Activated CD4-positive, alpha-beta T cell treated with anti-CD3 and anti-CD28 coated beads, Interleukin-2, amount 10 ng/mL, durations not matched to agents 24 days and 14 days (primary cell): ENCODE data around the gene MOB3B. TPM values are rescaled to one million over a fixed set of nuclear protein-coding genes. Genes with fewer than 3 reads are reported as not detected.

Experiments used
- DNase-seq: peaks from one replicate; pipeline ENCODE4 v3.0.0; 2022
- H3K27ac Mint-ChIP-seq: one replicate; pipeline ENCODE4 v1.8.0; 2022; ENCODE audit warnings: mild to moderate bottlenecking, mixed read lengths
- H3K27me3 Mint-ChIP-seq: one replicate; pipeline ENCODE4 v1.8.0; 2022; ENCODE audit warnings: mixed read lengths
- H3K36me3 Mint-ChIP-seq: one replicate; pipeline ENCODE4 v1.8.0; 2022; ENCODE audit warnings: low read depth, mild to moderate bottlenecking, mixed read lengths
- H3K4me1 Mint-ChIP-seq: one replicate; pipeline ENCODE4 v1.8.0; 2021; ENCODE audit warnings: mixed read lengths
- H3K4me3 Mint-ChIP-seq: one replicate; pipeline ENCODE4 v1.8.0; 2022; ENCODE audit warnings: mild to moderate bottlenecking, moderate library complexity, mixed read lengths
- H3K9me3 Mint-ChIP-seq: one replicate; pipeline ENCODE4 v1.8.0; 2021; ENCODE audit warnings: mixed read lengths
- intact Hi-C: fragments of 100-400 bp; cut with micrococcal nuclease; formaldehyde crosslinking; loops from one replicate; pipeline ENCODE4 v1.15.1; 2023
- total RNA-seq: library from RNA; stranded (reverse); gene quantifications from 2 replicates; pipeline ENCODE4 v1.2.3, GENCODE V29; 2022

Gene MOB3B
- total RNA-seq, 1 donor from 2014 or later = 0.82 TPM

GRCh38 chr9:27361492-27361891 lies 168.1 kb downstream of the MOB3B start:
- DNase-seq = no peak
- intact Hi-C loops = no loop called here
- Mint-ChIP-seq H3K27ac (no peak overlapping the region), H3K27me3 (peaks cover 7% of the 10 kb centered on the region), H3K4me3 (no peak overlapping the region), H3K9me3 (no peaks in the 10 kb centered on the region), H3K36me3 (peaks cover 2% of the 10 kb centered on the region), H3K4me1 (peaks cover 17% of the 10 kb centered on the region)

GRCh38 chr9:27359763-27360162 lies 169.9 kb downstream of the MOB3B start:
- H3K4me1 Mint-ChIP-seq = peaks cover 5% of the 10 kb centered on the region
- H3K27ac Mint-ChIP-seq = no peak overlapping the region
- DNase-seq = no peak
- peaks cover 7% of the 10 kb centered on the region for H3K27me3 Mint-ChIP-seq
- H3K36me3 Mint-ChIP-seq = peaks cover 2% of the 10 kb centered on the region
- intact Hi-C loops = no loop called here
- H3K4me3 Mint-ChIP-seq = no peak overlapping the region
- no peaks in the 10 kb centered on the region for H3K9me3 Mint-ChIP-seq

- no peaks in the 10 kb centered on the region for H3K9me3 Mint-ChIP-seq
Measured at GRCh38 chr9:27358007-27358406, 171.6 kb downstream of the MOB3B start.

GRCh38 chr9:27356446-27356845 lies 173.2 kb downstream of the MOB3B start:
- H3K4me1 Mint-ChIP-seq = peaks cover 25% of the 10 kb centered on the region
- peaks cover 2% of the 10 kb centered on the region for H3K27me3 Mint-ChIP-seq
- DNase-seq = no peak
- H3K36me3 Mint-ChIP-seq = peaks cover 6% of the 10 kb centered on the region
- H3K27ac Mint-ChIP-seq = no peak overlapping the region
- no peaks in the 10 kb centered on the region for H3K9me3 Mint-ChIP-seq
- intact Hi-C loops = no loop called here
- no peak overlapping the region for H3K4me3 Mint-ChIP-seq

More at GRCh38 chr9:27358007-27358406, 171.6 kb downstream of the MOB3B start:
- no peak for DNase-seq
- H3K27me3 Mint-ChIP-seq = peaks cover 4% of the 10 kb centered on the region
- H3K36me3 Mint-ChIP-seq = peaks cover 2% of the 10 kb centered on the region
- intact Hi-C loops = no loop called here
- no peak overlapping the region for H3K4me3 Mint-ChIP-seq
- no peak overlapping the region for H3K27ac Mint-ChIP-seq
- peaks cover 11% of the 10 kb centered on the region for H3K4me1 Mint-ChIP-seq

- H3K4me3 Mint-ChIP-seq = no peak overlapping the region
- DNase-seq = no peak
- peaks cover 6% of the 10 kb centered on the region for H3K36me3 Mint-ChIP-seq
- no peaks in the 10 kb centered on the region for H3K9me3 Mint-ChIP-seq
- peaks cover 2% of the 10 kb centered on the region for H3K27me3 Mint-ChIP-seq
- H3K27ac Mint-ChIP-seq = no peak overlapping the region
- peaks cover 27% of the 10 kb centered on the region for H3K4me1 Mint-ChIP-seq
- intact Hi-C loops = no loop called here
Measured at GRCh38 chr9:27355166-27355565, 174.4 kb downstream of the MOB3B start.

GRCh38 chr9:27353474-27354229 lies 176.0 kb downstream of the MOB3B start:
- no peak for DNase-seq
- Mint-ChIP-seq H3K4me3 (no peak overlapping the region), H3K36me3 (peaks cover 4% of the 10 kb centered on the region), H3K27ac (no peak overlapping the region), H3K27me3 (no peaks in the 10 kb centered on the region), H3K4me1 (peaks cover 33% of the 10 kb centered on the region), H3K9me3 (no peaks in the 10 kb centered on the region)
- intact Hi-C loops = loop anchor here (2.0 to 5.0 kb wide), 2 partner anchors 13 to 174 kb away; partner anchors contain the start of gene MOB3B

- peaks cover 34% of the 10 kb centered on the region for H3K4me1 Mint-ChIP-seq
- no peaks in the 10 kb centered on the region for H3K9me3 Mint-ChIP-seq
- H3K27me3 Mint-ChIP-seq = no peaks in the 10 kb centered on the region
Measured at GRCh38 chr9:27353166-27353473, 176.5 kb downstream of the MOB3B start.

GRCh38 chr9:27352457-27353165 lies 177.0 kb downstream of the MOB3B start:
- H3K27me3 Mint-ChIP-seq = no peaks in the 10 kb centered on the region
- H3K4me3 Mint-ChIP-seq = peak overlapping the region; percentile 39
- H3K27ac Mint-ChIP-seq = peak overlapping the region; percentile 53
- H3K36me3 Mint-ChIP-seq = peaks cover 5% of the 10 kb centered on the region
- peaks cover 4% of the 10 kb centered on the region for H3K9me3 Mint-ChIP-seq
- intact Hi-C loops = loop anchor here (2.0 to 5.0 kb wide), 2 partner anchors 14 to 175 kb away; partner anchors contain the start of gene MOB3B
- H3K4me1 Mint-ChIP-seq = peaks cover 37% of the 10 kb centered on the region
- DNase-seq = peak; percentile 70

More at GRCh38 chr9:27353166-27353473, 176.5 kb downstream of the MOB3B start:
- Mint-ChIP-seq H3K27ac (no peak overlapping the region), H3K4me3 (peak overlapping the region; percentile 39), H3K36me3 (peaks cover 4% of the 10 kb centered on the region)
- no peak for DNase-seq
- intact Hi-C loops = loop anchor here (2.0 to 5.0 kb wide), 2 partner anchors 14 to 174 kb away; partner anchors contain the start of gene MOB3B

- no peak for DNase-seq
- Mint-ChIP-seq H3K4me3 (no peak overlapping the region), H3K36me3 (peaks cover 5% of the 10 kb centered on the region), H3K9me3 (peaks cover 7% of the 10 kb centered on the region), H3K27ac (no peak overlapping the region), H3K27me3 (no peaks in the 10 kb centered on the region), H3K4me1 (peaks cover 34% of the 10 kb centered on the region)
- intact Hi-C loops = loop anchor here (5.0 kb wide), 1 partner anchor 176 kb away; the partner anchor contains the start of gene MOB3B
Measured at GRCh38 chr9:27351438-27351837, 178.2 kb downstream of the MOB3B start.

- H3K27me3 Mint-ChIP-seq = no peaks in the 10 kb centered on the region
- DNase-seq = no peak
- no peak overlapping the region for H3K4me3 Mint-ChIP-seq
- peaks cover 7% of the 10 kb centered on the region for H3K9me3 Mint-ChIP-seq
- H3K4me1 Mint-ChIP-seq = peaks cover 34% of the 10 kb centered on the region
- intact Hi-C loops = loop anchor here (5.0 kb wide), 1 partner anchor 177 kb away; the partner anchor contains the start of gene MOB3B
- no peak overlapping the region for H3K27ac Mint-ChIP-seq
- H3K36me3 Mint-ChIP-seq = peaks cover 5% of the 10 kb centered on the region
Measured at GRCh38 chr9:27350382-27350976, 179.1 kb downstream of the MOB3B start.

GRCh38 chr9:27349698-27350080 lies 179.9 kb downstream of the MOB3B start:
- Mint-ChIP-seq H3K36me3 (peaks cover 5% of the 10 kb centered on the region), H3K9me3 (peaks cover 7% of the 10 kb centered on the region), H3K4me1 (peaks cover 34% of the 10 kb centered on the region), H3K4me3 (no peak overlapping the region), H3K27me3 (no peaks in the 10 kb centered on the region), H3K27ac (no peak overlapping the region)
- DNase-seq = no peak
- intact Hi-C loops = loop anchor here (5.0 kb wide), 1 partner anchor 178 kb away; the partner anchor contains the start of gene MOB3B

GRCh38 chr9:27348785-27349697 lies 180.6 kb downstream of the MOB3B start:
- Mint-ChIP-seq H3K4me1 (peaks cover 34% of the 10 kb centered on the region), H3K4me3 (no peak overlapping the region)
- intact Hi-C loops = no loop called here

GRCh38 chr9:27347889-27348288 lies 181.7 kb downstream of the MOB3B start:
- Mint-ChIP-seq H3K27ac (no peak overlapping the region), H3K9me3 (peaks cover 7% of the 10 kb centered on the region), H3K27me3 (no peaks in the 10 kb centered on the region), H3K4me3 (no peak overlapping the region), H3K4me1 (peaks cover 26% of the 10 kb centered on the region), H3K36me3 (peaks cover 5% of the 10 kb centered on the region)
- intact Hi-C loops = no loop called here
- no peak for DNase-seq

More at GRCh38 chr9:27348785-27349697, 180.6 kb downstream of the MOB3B start:
- H3K27me3 Mint-ChIP-seq = no peaks in the 10 kb centered on the region
- no peak overlapping the region for H3K27ac Mint-ChIP-seq
- peaks cover 5% of the 10 kb centered on the region for H3K36me3 Mint-ChIP-seq
- DNase-seq = no peak
- peaks cover 7% of the 10 kb centered on the region for H3K9me3 Mint-ChIP-seq
